Left ventricle myocardium inferior (tissue), 1 donor: ENCODE measurements around the gene MED15. TPM values are rescaled to one million over a fixed set of nuclear protein-coding genes. Genes with fewer than 3 reads are reported as not detected.
"Not testable (repeated sequence)": the region's sequence is repeated elsewhere in the genome, so short reads cannot be mapped to it uniquely, and the experiment has no call there.

ENCODE experiments used
- DNase-seq: peaks from one replicate; pipeline ENCODE4 v3.0.0-alpha.2; 2020
- H3K27ac ChIP-seq: fragments of 200-600 bp; replicated peaks from 2 replicates; pipeline ENCODE4 v1.8.0; 2021
- H3K27me3 ChIP-seq: fragments of 200-600 bp; 2 replicates; pipeline ENCODE4 v1.8.0; 2021; ENCODE audit warnings: low read depth
- H3K36me3 ChIP-seq: fragments of 200-600 bp; 2 replicates; pipeline ENCODE4 v1.8.0; 2021
- H3K4me1 ChIP-seq: fragments of 200-600 bp; 2 replicates; pipeline ENCODE4 v1.8.0; 2021
- H3K4me3 ChIP-seq: fragments of 200-600 bp; 2 replicates; pipeline ENCODE4 v1.8.0; 2021; ENCODE audit warnings: mild to moderate bottlenecking, moderate library complexity
- H3K9me3 ChIP-seq: fragments of 200-600 bp; replicated peaks from 2 replicates; pipeline ENCODE4 v1.8.0; 2021
- intact Hi-C: fragments of 100-400 bp; cut with micrococcal nuclease; formaldehyde crosslinking; loops from one replicate; pipeline ENCODE4 v1.11.0; 2022
- total RNA-seq: library from RNA; stranded (reverse); fragmentation: NEBNext Ultra II Directional; extraction: Animal tissue kit (Norgen Biotek cat#: 25700); gene quantifications from one replicate; pipeline ENCODE4 v1.2.1, GENCODE V29; 2021
- TF ChIP-seq, protein P1 (sequence below): fragments of 200-600 bp; IDR thresholded peaks from 2 replicates; pipeline ENCODE4 v1.8.0; 2021; ENCODE audit warnings: antibody characterized with exemption, mild to moderate bottlenecking, borderline replicate concordance
- donor health status: DM: no; HTN: yes; CAD: no; lungs with severe emphysema.

Gene MED15
- total RNA-seq, 1 donor from 2014 or later: 40.3 TPM

- TF ChIP-seq, protein P1, sequence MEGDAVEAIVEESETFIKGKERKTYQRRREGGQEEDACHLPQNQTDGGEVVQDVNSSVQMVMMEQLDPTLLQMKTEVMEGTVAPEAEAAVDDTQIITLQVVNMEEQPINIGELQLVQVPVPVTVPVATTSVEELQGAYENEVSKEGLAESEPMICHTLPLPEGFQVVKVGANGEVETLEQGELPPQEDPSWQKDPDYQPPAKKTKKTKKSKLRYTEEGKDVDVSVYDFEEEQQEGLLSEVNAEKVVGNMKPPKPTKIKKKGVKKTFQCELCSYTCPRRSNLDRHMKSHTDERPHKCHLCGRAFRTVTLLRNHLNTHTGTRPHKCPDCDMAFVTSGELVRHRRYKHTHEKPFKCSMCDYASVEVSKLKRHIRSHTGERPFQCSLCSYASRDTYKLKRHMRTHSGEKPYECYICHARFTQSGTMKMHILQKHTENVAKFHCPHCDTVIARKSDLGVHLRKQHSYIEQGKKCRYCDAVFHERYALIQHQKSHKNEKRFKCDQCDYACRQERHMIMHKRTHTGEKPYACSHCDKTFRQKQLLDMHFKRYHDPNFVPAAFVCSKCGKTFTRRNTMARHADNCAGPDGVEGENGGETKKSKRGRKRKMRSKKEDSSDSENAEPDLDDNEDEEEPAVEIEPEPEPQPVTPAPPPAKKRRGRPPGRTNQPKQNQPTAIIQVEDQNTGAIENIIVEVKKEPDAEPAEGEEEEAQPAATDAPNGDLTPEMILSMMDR: no peak
- H3K9me3 ChIP-seq: no peaks in the 10 kb centered on the region
- DNase-seq: no peak
- peaks cover 21% of the 10 kb centered on the region for H3K36me3 ChIP-seq
- peaks cover 25% of the 10 kb centered on the region for H3K4me1 ChIP-seq
- no peaks in the 10 kb centered on the region for H3K27me3 ChIP-seq
- no peak overlapping the region for H3K4me3 ChIP-seq
- H3K27ac ChIP-seq: peak overlapping the region; percentile 5
- intact Hi-C loops: no loop called here
Observed at GRCh38 chr22:20464096-20464614, 43.3 kb upstream of the MED15 start.

GRCh38 chr22:20464912-20465758, 42.3 kb upstream of the MED15 start:
- peaks cover 26% of the 10 kb centered on the region for H3K36me3 ChIP-seq
- intact Hi-C loops: no loop called here
- peaks cover 25% of the 10 kb centered on the region for H3K4me1 ChIP-seq
- TF ChIP-seq, protein P1: no peak
- no peak overlapping the region for H3K4me3 ChIP-seq
- H3K27ac ChIP-seq: no peak overlapping the region
- H3K27me3 ChIP-seq: no peaks in the 10 kb centered on the region
- H3K9me3 ChIP-seq: no peaks in the 10 kb centered on the region
- DNase-seq: no peak

DNA sequence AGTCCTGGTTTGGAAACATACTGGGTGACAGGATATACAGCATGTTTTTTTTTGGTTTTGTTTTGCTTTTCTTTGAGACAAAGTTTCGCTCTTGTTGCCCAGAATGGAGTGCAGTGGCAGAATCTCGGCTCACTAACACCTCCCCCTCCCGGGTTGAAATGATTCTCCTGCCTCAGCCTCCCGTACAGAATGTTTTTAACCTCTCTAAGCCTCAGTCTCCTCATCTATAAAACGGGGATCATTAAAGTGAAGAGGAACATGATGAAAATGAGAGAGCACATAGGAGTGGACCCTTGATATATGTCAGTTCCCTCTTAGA, 41.7 kb upstream of the MED15 start:
- Histone ChIP-seq H3K9me3 (no peaks in the 10 kb centered on the region), H3K4me1 (peaks cover 25% of the 10 kb centered on the region), H3K27me3 (no peaks in the 10 kb centered on the region), H3K36me3 (peaks cover 30% of the 10 kb centered on the region), H3K27ac (no peak overlapping the region), H3K4me3 (no peak overlapping the region)
- no peak for DNase-seq
- TF ChIP-seq, protein P1: no peak
- intact Hi-C loops: no loop called here

DNA sequence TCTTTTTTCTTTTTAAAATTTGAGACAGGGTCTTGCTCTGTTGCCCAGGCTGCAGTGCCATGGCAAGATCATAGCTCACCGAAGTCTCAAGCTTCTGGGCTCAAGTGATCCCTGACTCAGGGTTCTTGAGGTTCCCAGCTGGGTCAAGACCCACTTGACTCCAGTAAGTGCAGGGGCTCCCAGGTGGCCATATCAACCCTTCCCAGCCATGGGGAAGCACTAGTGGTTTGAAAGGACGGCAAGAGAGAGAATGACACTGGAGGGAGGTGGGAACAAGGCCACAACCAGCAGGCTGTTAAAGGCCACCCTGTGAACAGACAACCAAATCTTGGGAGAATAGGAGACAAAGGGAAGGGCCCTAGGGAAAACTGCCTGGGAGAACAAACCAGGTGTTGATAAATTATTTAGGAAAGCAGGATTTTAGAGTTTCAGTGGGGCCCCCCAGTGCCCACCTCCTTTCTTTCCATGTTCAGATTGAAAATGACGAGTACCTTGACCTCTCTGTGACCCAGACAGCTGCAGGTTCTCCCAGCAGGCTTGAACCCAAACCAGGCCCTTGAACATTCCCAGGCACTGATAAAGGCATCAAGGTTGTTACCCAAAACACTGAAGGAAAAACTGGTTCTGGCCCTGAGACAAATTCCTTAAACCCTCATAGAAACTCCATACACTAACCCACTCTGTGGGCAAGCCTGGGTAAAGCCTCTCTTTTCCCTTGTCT, 40.6 kb upstream of the MED15 start:
- intact Hi-C loops: no loop called here
- Histone ChIP-seq H3K27ac (no peak overlapping the region), H3K4me3 (no peak overlapping the region), H3K9me3 (no peaks in the 10 kb centered on the region), H3K27me3 (no peaks in the 10 kb centered on the region), H3K36me3 (peaks cover 34% of the 10 kb centered on the region), H3K4me1 (peaks cover 25% of the 10 kb centered on the region)
- TF ChIP-seq, protein P1: no peak
- DNase-seq: no peak

DNA sequence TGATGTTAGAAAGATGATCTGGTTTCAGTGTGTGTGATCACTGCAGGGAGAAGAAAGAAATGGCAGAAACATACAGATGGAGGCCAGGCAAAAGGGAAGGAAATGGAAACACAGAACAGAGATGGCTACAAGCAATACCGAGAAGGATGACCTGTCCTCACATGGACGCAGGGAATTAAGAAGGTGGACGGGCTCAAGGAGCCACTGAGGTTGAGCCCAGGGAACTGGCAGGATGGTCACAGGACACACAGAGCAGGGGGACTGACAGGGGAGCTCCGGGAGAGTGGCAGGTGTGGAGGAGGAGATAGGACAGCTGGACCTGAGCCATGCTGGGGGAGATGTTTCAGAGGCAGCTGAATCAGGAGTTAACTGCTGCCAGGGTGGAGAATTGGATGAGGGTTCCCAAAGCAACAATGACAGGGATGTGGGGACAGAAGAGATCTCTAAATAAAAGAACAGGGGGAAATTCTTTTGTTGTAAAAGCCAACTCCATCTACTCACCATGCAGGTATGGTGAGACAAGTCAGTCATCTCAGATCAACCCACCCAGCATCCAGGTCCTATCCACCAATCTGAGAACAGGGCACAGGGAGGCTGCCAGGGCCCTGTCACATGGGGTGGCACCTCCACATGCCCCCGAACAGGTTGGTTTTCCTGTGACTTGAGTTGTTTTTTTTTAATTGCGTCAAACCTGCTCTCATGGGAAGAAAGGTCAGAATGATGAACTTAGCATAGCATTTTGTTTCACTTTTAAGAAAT, 38.1 kb upstream of the MED15 start:
- no peak overlapping the region for H3K27ac ChIP-seq
- intact Hi-C loops: no loop called here
- H3K4me3 ChIP-seq: no peak overlapping the region
- H3K9me3 ChIP-seq: no peaks in the 10 kb centered on the region
- H3K36me3 ChIP-seq: peaks cover 29% of the 10 kb centered on the region
- TF ChIP-seq, protein P1: no peak
- DNase-seq: no peak
- H3K4me1 ChIP-seq: peaks cover 9% of the 10 kb centered on the region
- H3K27me3 ChIP-seq: no peaks in the 10 kb centered on the region

- intact Hi-C loops, H3K27ac ChIP-seq, H3K27me3 ChIP-seq, H3K9me3 ChIP-seq, H3K4me3 ChIP-seq, DNase-seq: not testable (repeated sequence)
- peaks cover 11% of the 10 kb centered on the region for H3K4me1 ChIP-seq
- peaks cover 19% of the 10 kb centered on the region for H3K36me3 ChIP-seq
Observed at GRCh38 chr22:20470525-20470924, 36.9 kb upstream of the MED15 start.
